Astrocyte (in vitro differentiated cells and primary cell): ENCODE measurements around the gene MIXL1. TPM values are rescaled to one million over a fixed set of nuclear protein-coding genes. Genes with fewer than 3 reads are reported as not detected.
"Not testable (repeated sequence)": the region's sequence is repeated elsewhere in the genome, so short reads cannot be mapped to it uniquely, and the experiment has no call there.

Source experiments
- DNase-seq: peaks from one replicate; pipeline ENCODE4 v3.0.0-alpha.2; 2010; ENCODE audit warnings: low read depth
- FAIRE-seq: peaks from 2 replicates; lab custom pipeline; 2011; peaks lifted over from hg19 to GRCh38; lab: Jason Lieb, UNC
- H2AFZ ChIP-seq: 2 replicates; pipeline ENCODE4 v1.6.0; 2012; ENCODE audit warnings: low read depth, low read length, inconsistent platforms
- H3K27ac ChIP-seq: 2 replicates; pipeline ENCODE4 v1.5.1; 2011; ENCODE audit warnings: low read depth, low read length, inconsistent platforms
- H3K27me3 ChIP-seq: 2 replicates; pipeline ENCODE4 v1.6.0; 2011; ENCODE audit warnings: low read length, inconsistent platforms; ENCODE audit not compliant: insufficient read depth
- H3K36me3 ChIP-seq: 2 replicates; pipeline ENCODE4 v1.5.1; 2011; ENCODE audit warnings: low read length, inconsistent platforms; ENCODE audit not compliant: insufficient read depth
- H3K4me1 ChIP-seq: 2 replicates; pipeline ENCODE4 v1.5.1; 2011; ENCODE audit warnings: low read length, inconsistent platforms; ENCODE audit not compliant: insufficient read depth
- H3K4me2 ChIP-seq: 2 replicates; pipeline ENCODE4 v1.6.0; 2012; ENCODE audit warnings: low read length, inconsistent platforms
- H3K4me3 ChIP-seq: 2 replicates; pipeline ENCODE4 v1.5.1; 2011; ENCODE audit warnings: low read depth, mild to moderate bottlenecking, low read length, inconsistent platforms; ENCODE audit not compliant: insufficient read depth
- H3K79me2 ChIP-seq: 2 replicates; pipeline ENCODE4 v1.6.0; 2012; ENCODE audit warnings: mild to moderate bottlenecking, low read length, inconsistent platforms; ENCODE audit not compliant: insufficient read depth
- H3K9ac ChIP-seq: 2 replicates; pipeline ENCODE4 v1.6.0; 2012; ENCODE audit warnings: mild to moderate bottlenecking, low read length, inconsistent platforms
- H3K9me3 ChIP-seq: 2 replicates; pipeline ENCODE4 v1.5.1; 2012; ENCODE audit warnings: low read depth, mild to moderate bottlenecking, low read length, inconsistent platforms; ENCODE audit not compliant: insufficient read depth
- H4K20me1 ChIP-seq: 2 replicates; pipeline ENCODE4 v1.6.0; 2012; ENCODE audit warnings: low read length, inconsistent platforms; ENCODE audit not compliant: insufficient read depth
- H3K27ac Mint-ChIP-seq: one replicate; pipeline ENCODE4 v1.8.0; 2021; ENCODE audit warnings: mild to moderate bottlenecking, mixed read lengths; ENCODE audit not compliant: unreplicated experiment
- H3K27me3 Mint-ChIP-seq: one replicate; pipeline ENCODE4 v1.8.0; 2021; ENCODE audit warnings: low read depth, mixed read lengths; ENCODE audit not compliant: unreplicated experiment
- H3K36me3 Mint-ChIP-seq: one replicate; pipeline ENCODE4 v1.8.0; 2021; ENCODE audit warnings: low read depth, mixed read lengths; ENCODE audit not compliant: unreplicated experiment
- H3K4me1 Mint-ChIP-seq: one replicate; pipeline ENCODE4 v1.8.0; 2021; ENCODE audit warnings: low read depth, mixed read lengths; ENCODE audit not compliant: unreplicated experiment
- H3K4me3 Mint-ChIP-seq: one replicate; pipeline ENCODE4 v1.8.0; 2021; ENCODE audit warnings: mild to moderate bottlenecking, moderate library complexity, mixed read lengths; ENCODE audit not compliant: unreplicated experiment
- H3K9me3 Mint-ChIP-seq: one replicate; pipeline ENCODE4 v1.8.0; 2021; ENCODE audit warnings: mild to moderate bottlenecking, mixed read lengths; ENCODE audit not compliant: unreplicated experiment
- EZH2 ChIP-seq: IDR thresholded peaks from 2 replicates; pipeline ENCODE4 v1.6.1; 2012; ENCODE audit warnings: mild to moderate bottlenecking, low read length, inconsistent platforms; ENCODE audit not compliant: insufficient read depth
- total RNA-seq: library from RNA; stranded (reverse); gene quantifications from 2 replicates; pipeline ENCODE4 v1.2.1, GENCODE V29; 2021
- TF ChIP-seq, protein P1 (sequence below): IDR thresholded peaks from 2 replicates; pipeline ENCODE4 v1.5.1; 2011; ENCODE audit warnings: low read depth, mild to moderate bottlenecking, inconsistent platforms, low read length, moderate library complexity; ENCODE audit not compliant: insufficient read depth

MIXL1 gene
- total RNA-seq, 1 donor from 2014 or later = 0.16 TPM

GRCh38 chr1:226248091-226248490 is 24.6 kb downstream of the MIXL1 start:
- Histone ChIP-seq H4K20me1 (no peaks in the 10 kb centered on the region), H3K4me1 (no peaks in the 10 kb centered on the region), H2AFZ (no peak overlapping the region), H3K79me2 (no peaks in the 10 kb centered on the region), H3K9ac (no peak overlapping the region), H3K4me3 (no peak overlapping the region), H3K27ac (no peak overlapping the region), H3K27me3 (no peaks in the 10 kb centered on the region), H3K36me3 (no peaks in the 10 kb centered on the region), H3K9me3 (no peaks in the 10 kb centered on the region), H3K4me2 (no peak overlapping the region)
- Mint-ChIP-seq H3K4me1 (no peaks in the 10 kb centered on the region), H3K9me3 (no peaks in the 10 kb centered on the region), H3K36me3 (no peaks in the 10 kb centered on the region), H3K27ac (no peak overlapping the region), H3K4me3 (no peak overlapping the region), H3K27me3 (no peaks in the 10 kb centered on the region)
- DNase-seq (no peak), FAIRE-seq (no peak)
- TF ChIP-seq EZH2 = no peak
- TF ChIP-seq, protein P1, sequence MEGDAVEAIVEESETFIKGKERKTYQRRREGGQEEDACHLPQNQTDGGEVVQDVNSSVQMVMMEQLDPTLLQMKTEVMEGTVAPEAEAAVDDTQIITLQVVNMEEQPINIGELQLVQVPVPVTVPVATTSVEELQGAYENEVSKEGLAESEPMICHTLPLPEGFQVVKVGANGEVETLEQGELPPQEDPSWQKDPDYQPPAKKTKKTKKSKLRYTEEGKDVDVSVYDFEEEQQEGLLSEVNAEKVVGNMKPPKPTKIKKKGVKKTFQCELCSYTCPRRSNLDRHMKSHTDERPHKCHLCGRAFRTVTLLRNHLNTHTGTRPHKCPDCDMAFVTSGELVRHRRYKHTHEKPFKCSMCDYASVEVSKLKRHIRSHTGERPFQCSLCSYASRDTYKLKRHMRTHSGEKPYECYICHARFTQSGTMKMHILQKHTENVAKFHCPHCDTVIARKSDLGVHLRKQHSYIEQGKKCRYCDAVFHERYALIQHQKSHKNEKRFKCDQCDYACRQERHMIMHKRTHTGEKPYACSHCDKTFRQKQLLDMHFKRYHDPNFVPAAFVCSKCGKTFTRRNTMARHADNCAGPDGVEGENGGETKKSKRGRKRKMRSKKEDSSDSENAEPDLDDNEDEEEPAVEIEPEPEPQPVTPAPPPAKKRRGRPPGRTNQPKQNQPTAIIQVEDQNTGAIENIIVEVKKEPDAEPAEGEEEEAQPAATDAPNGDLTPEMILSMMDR = no peak

DNA sequence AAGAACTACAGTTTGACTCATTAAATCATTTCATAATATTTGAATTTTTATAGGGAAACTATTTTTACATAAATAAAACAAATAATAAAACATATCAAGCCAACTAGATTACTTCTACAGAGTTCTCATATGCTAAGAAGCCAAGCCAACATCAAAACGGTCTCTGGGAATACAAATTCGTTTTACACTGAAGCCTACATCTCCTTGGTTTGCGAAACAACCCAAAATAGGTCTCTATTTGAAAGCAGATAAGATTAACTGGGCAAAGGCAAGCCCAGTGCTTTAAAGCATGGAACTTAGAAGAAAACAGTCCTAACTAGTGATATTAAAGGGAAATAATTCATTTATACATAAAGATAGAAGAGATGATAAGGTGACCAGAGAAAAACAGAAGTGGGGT is 25.3 kb downstream of the MIXL1 start:
- Histone ChIP-seq H3K27me3 (no peaks in the 10 kb centered on the region), H3K9ac (no peak overlapping the region), H3K36me3 (no peaks in the 10 kb centered on the region), H3K27ac (no peak overlapping the region), H3K4me2 (no peak overlapping the region), H4K20me1 (no peaks in the 10 kb centered on the region), H3K79me2 (no peaks in the 10 kb centered on the region), H3K9me3 (no peaks in the 10 kb centered on the region), H3K4me3 (no peak overlapping the region), H3K4me1 (no peaks in the 10 kb centered on the region), H2AFZ (no peak overlapping the region)
- DNase-seq (no peak), FAIRE-seq (no peak)
- no peaks in the 10 kb centered on the region for H3K27me3 Mint-ChIP-seq
- no peaks in the 10 kb centered on the region for H3K9me3 Mint-ChIP-seq
- H3K4me1 Mint-ChIP-seq = no peaks in the 10 kb centered on the region
- no peak overlapping the region for H3K27ac Mint-ChIP-seq
- H3K4me3 Mint-ChIP-seq = no peak overlapping the region
- H3K36me3 Mint-ChIP-seq = no peaks in the 10 kb centered on the region
- no peak for TF ChIP-seq EZH2
- TF ChIP-seq, protein P1 = no peak

GRCh38 chr1:226250511-226250910 is 27.0 kb downstream of the MIXL1 start:
- no peaks in the 10 kb centered on the region for H3K4me1 ChIP-seq
- no peak overlapping the region for H3K4me3 ChIP-seq
- H3K9ac ChIP-seq = no peak overlapping the region
- no peaks in the 10 kb centered on the region for H3K79me2 ChIP-seq
- no peaks in the 10 kb centered on the region for H4K20me1 ChIP-seq
- no peak overlapping the region for H2AFZ ChIP-seq
- no peaks in the 10 kb centered on the region for H3K4me1 Mint-ChIP-seq
- TF ChIP-seq EZH2 = no peak
- TF ChIP-seq, protein P1 = no peak
- H3K27me3 ChIP-seq = no peaks in the 10 kb centered on the region
- H3K36me3 ChIP-seq = no peaks in the 10 kb centered on the region
- FAIRE-seq (no peak), DNase-seq (no peak)
- H3K9me3 ChIP-seq = no peaks in the 10 kb centered on the region
- H3K27me3 Mint-ChIP-seq = no peaks in the 10 kb centered on the region
- no peak overlapping the region for H3K27ac Mint-ChIP-seq
- H3K36me3 Mint-ChIP-seq = no peaks in the 10 kb centered on the region
- H3K27ac ChIP-seq = no peak overlapping the region
- no peaks in the 10 kb centered on the region for H3K9me3 Mint-ChIP-seq
- no peak overlapping the region for H3K4me3 Mint-ChIP-seq
- H3K4me2 ChIP-seq = no peak overlapping the region

GRCh38 chr1:226252841-226253240 is 29.4 kb downstream of the MIXL1 start:
- H3K9me3 Mint-ChIP-seq, H3K9ac ChIP-seq, H3K36me3 Mint-ChIP-seq, H2AFZ ChIP-seq, H3K4me2 ChIP-seq, H3K4me3 ChIP-seq, H3K4me3 Mint-ChIP-seq, H3K4me1 Mint-ChIP-seq, H4K20me1 ChIP-seq, H3K27me3 ChIP-seq, H3K9me3 ChIP-seq, H3K27me3 Mint-ChIP-seq, H3K36me3 ChIP-seq, H3K4me1 ChIP-seq, H3K79me2 ChIP-seq, H3K27ac Mint-ChIP-seq, H3K27ac ChIP-seq, DNase-seq, FAIRE-seq: not testable (repeated sequence)
